CD4-positive, alpha-beta T cell treated with Interleukin-12 subunit alpha and Interleukin-12 subunit beta, for 1 hour (primary cell): ENCODE results near the gene MBD6.
"Not testable (repeated sequence)": the region's sequence is repeated elsewhere in the genome, so short reads cannot be mapped to it uniquely, and the experiment has no call there.

Source experiments
- DNase-seq: peaks from one replicate; pipeline ENCODE4 v3.0.0-alpha.2; 2020

MBD6 gene

GRCh38 chr12:57516617-57517153 is 5.9 kb upstream of the MBD6 start:
- DNase-seq: no peak

- no peak for DNase-seq
Measured at GRCh38 chr12:57517187-57517586, 5.4 kb upstream of the MBD6 start.

GRCh38 chr12:57517718-57518117 is 4.9 kb upstream of the MBD6 start:
- DNase-seq: not testable (repeated sequence)

DNA sequence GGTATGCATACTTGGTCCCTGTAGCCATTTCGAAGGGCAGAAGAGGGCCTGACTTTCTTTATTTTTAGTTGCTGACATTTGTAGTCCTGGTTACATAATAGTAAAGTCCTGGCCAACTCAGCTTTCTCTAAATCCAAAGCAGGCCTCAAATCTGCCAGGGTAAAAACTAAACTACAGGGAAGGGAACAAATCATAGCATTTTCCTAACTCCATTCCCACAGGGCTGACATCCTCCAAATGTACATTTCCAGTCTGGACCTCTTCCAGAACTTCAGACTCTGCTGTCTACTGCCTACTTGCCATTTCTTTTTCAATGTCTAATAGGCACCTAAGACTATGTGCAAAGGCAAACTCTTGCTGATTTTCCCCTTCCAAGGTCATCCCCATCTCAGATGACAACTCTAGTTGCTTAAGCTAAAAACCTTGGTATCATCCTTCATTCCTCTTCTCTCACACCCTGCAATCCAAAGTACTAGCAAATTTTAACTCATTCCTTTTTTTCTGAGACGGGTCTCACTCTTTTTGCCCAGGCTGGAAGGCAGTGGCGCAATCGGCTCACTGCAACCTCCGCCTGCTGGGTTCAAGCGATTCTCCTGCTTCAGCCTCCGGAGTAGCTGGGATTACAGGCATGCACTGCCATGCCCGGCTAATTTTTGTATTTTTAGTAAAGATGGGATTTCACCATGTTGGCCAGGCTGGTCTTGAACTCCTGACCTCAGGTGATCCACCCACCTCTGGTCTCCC is 4.3 kb upstream of the MBD6 start:
- DNase-seq: no peak

DNA sequence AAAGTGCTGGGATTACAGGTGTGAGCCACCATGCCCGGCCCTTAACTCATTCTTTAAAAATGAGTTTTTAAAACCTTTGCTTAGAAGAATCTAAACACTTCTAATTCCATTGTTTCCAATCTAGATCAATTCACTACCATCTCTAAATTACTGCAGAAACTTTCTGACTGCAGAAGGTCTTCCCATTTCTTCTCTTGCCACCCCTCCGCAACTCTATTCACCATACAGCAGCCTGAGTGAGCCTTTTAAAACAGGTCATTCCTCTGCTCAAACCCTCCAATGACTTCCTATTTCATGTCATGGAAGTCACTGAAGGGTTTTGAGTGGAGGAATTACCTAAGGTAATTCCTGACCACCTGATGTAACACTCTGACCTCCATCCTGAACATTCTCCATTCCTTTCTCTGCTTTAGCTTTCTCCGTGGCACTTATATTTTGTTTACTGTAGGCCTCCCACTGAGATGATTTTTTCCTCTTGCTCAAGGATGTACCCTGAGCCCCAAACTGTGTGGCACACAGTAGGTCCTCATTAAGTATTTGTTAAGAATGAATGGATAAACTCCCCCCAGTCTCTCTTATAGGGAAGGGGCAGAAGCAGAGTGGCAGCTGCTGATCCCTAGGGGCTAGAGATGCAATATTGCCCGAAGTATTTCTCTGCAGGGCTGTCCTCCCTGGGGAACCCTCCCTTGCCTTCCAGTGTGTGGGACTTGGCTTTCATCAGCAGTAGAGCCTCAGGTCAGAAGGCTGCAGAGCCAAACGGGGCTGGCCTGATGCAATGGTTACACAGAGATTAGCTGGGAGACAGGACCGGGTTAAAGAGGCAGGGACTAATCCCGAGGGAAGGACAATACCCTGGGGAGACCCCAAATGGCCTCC is 3.5 kb upstream of the MBD6 start:
- DNase-seq: no peak

GRCh38 chr12:57519796-57520052 is 2.9 kb upstream of the MBD6 start:
- DNase-seq: peak; percentile 26

DNA sequence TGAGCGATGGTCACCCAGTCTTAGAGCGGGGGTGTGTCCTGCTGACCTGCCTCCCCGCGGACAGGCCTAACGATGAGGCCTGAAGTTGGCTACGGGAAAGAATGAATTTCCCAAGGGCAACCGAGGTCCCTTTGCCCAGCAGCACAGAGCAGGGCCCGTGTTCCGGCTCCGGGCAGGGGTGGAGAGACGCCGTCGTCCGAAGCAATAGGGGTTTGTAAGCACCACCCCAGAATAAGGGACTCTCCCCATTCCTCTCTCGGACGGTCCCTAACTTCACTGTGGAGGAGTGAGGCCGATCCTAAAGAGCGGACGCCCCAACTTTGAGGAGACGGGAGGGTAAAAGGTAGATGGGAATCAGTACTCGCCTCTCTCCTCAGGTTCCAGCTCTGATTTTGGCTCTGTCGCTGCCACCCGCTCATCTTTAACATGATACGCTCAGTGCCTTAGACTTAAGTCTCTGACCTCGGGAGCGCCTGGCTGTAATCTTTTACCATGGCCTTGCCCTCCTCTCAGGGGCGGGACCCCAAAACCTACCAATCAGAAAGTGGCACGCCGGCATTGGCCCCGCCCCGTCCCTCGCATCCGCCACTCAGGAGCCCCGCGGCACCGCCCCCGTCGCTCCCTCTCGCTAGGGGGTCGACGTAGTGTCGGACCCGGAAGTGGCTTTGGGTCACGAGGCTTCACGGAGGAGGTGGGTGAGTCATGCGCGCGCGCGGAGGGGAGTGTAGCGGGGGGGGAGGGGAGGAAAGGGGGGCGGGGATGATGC is 2.4 kb upstream of the MBD6 start, which contains the start of gene DDIT3:
Gene DDIT3, minus strand, starts transcription at position 462 of the 766 bp plus-strand sequence. CDS start 3,108 bp downstream, outside the sequence.
- DNase-seq: peak; percentile 100

GRCh38 chr12:57521525-57522010 is 1.1 kb upstream of the MBD6 start:
- peak; percentile 22 for DNase-seq

GRCh38 chr12:57522887-57523705 is 472 bp downstream of the MBD6 start:
- DNase-seq: no peak

GRCh38 chr12:57523706-57524614 is 1.3 kb downstream of the MBD6 start:
- DNase-seq: peak; percentile 41

DNA sequence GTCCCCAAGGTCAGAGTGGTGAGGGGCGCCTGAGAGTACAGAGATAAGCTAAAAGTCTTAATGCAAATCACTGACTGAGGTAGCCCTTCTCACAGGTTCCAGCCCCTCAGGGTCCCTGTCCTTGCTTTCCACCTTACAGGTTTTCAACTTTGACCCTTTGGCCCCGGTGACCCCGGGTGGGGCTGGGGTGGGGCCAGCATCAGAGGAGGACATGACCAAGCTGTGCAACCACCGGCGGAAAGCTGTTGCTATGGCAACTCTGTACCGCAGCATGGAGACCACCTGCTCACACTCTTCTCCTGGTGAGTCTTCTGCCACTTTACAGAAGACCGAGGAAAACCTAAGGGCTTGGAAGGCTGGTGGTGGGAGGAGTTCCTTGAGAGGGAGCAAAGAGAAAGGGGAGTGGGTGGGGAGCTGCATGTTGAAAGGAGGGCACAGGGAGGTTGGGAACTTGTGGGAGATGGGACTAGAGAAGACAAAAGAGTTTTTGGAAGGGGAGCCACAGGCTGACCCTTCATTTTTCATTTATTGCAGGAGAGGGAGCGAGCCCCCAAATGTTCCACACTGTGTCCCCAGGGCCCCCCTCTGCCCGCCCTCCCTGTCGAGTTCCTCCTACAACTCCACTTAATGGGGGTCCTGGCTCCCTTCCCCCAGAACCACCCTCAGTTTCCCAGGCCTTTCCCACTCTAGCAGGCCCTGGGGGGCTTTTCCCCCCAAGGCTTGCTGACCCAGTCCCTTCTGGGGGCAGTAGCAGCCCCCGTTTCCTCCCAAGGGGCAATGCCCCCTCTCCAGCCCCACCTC is 2.4 kb downstream of the MBD6 start:
- DNase-seq: no peak

GRCh38 chr12:57525615-57526383 is 3.2 kb downstream of the MBD6 start:
- no peak for DNase-seq

- no peak for DNase-seq
Measured at GRCh38 chr12:57526477-57527126, 4.0 kb downstream of the MBD6 start.

DNA sequence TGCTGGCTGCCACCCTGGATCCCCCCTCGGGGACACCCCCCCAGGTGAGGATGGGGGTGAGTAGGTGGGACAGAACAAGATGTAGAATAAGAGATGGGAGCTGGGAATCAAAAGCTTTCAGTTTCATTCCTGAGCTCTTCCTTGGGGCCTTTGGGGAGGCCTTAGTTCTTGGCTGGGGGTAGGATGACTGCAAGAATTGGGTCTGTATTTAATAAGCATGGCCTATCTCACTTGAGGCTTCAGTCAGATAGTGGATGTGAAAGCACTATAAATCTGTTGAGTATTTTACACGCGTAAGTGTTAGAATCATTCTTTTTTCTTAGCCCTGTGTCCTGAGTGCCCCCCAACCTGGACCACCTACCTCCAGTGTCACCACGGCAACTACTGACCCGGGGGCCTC is 4.6 kb downstream of the MBD6 start:
- DNase-seq: no peak

GRCh38 chr12:57528176-57528575 is 5.6 kb downstream of the MBD6 start:
- no peak for DNase-seq

DNA sequence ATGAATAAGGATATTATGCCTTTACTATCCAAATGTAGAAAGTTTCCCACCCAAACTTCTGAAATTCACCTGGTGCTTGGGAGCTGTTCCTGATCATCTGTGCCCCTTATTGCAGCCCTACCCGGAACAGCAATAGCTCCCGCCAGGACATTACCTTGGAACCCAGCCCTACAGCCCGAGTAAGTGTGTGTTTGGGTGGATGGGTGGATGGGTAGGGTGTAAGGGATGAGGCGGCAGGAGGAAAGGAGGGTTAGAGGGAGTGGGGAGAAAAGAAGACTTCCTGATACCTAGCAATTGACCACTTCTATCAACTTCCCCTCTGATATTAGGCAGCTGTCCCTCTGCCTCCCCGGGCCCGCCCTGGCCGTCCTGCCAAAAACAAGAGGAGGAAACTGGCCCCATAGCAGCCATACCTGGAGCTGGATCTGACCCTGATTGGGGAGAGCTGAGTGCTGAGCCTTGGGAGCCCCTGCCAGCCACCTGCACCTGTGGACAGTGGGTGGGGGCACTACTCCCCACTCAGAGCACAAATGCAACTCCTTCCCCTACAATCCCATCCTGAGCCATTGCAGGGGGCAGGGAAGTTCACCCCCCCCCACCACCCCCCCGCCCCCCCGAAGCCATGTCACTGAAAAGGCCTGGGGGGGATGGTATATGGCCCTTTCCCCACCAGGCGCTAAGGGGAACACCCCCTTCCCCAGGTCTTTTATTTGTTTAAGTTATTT is 6.4 kb downstream of the MBD6 start:
- DNase-seq: no peak

- no peak for DNase-seq
Measured at GRCh38 chr12:57529831-57530230, 7.2 kb downstream of the MBD6 start.
